K562 (cell line): ENCODE data around the gene CXCL1. TPM values are rescaled to one million over a fixed set of nuclear protein-coding genes. Genes with fewer than 3 reads are reported as not detected.

ENCODE experiments used
- ATAC-seq: fragments of 200-7000 bp; cut with Tn5 transposase; 3 replicates; pipeline ENCODE4 v1.9.1; 2020; ENCODE audit warnings: moderate library complexity
- BruUV-seq: library from RNA; stranded (reverse); fragments of 400-500 nt; replicated peaks from 2 replicates; lab custom pipeline; 2021; lab: Mats Ljungman, UMichigan
- CTCF ChIA-PET: fragments of 300-600 bp; formaldehyde crosslinking; extraction: SDS; loops from one replicate; lab custom pipeline; 2021; ENCODE audit warnings: low intra/inter-chr PET ratio; lab: Yijun Ruan, JAX
- POLR2A ChIA-PET: fragments of 300-600, 350-650 bp; sonication (Branson Sonifier 250); formaldehyde crosslinking; extraction: SDS; loops from one replicate; lab custom pipeline; 2021; ENCODE audit warnings: antibody characterized with exemption, inconsistent platforms; lab: Yijun Ruan, JAX
- DNase-seq, 4 experiments: peaks; one replicate each; pipeline versions ENCODE4 v3.0.0 to v3.0.0-alpha.2; 2011 to 2018; ENCODE audit warnings: low spot score in 3 of 4, mixed read lengths in 3 of 4; ENCODE audit errors: extremely low read depth in 1 of 4
- FAIRE-seq: peaks from 2 replicates; lab custom pipeline; 2011; peaks lifted over from hg19 to GRCh38; lab: Jason Lieb, UNC
- H2AFZ ChIP-seq: 2 replicates; pipeline ENCODE4 v1.6.0; 2011; ENCODE audit warnings: low read depth, low read length, control low read depth, inconsistent platforms
- H3K27ac ChIP-seq: fragments of 200-600 bp; 3 replicates; pipeline ENCODE4 v1.8.0; 2011; ENCODE audit warnings: low read depth, mild to moderate bottlenecking, control low read depth, inconsistent platforms, low read length, moderate library complexity, mixed read lengths; ENCODE audit errors: extremely low read depth
- H3K27me3 ChIP-seq, 2 experiments: fragments of 300-600 bp in 1 of 2; 2 replicates in 1 of 2; 3 replicates in 1 of 2; pipeline versions ENCODE4 v1.6.0 to v1.8.0; 2011; ENCODE audit warnings: inconsistent platforms in 2 of 2, low read length in 2 of 2, mild to moderate bottlenecking in 1 of 2, mixed read lengths in 1 of 2, moderate library complexity in 1 of 2; ENCODE audit not compliant: control insufficient read depth in 2 of 2, insufficient read depth in 2 of 2
- H3K36me3 ChIP-seq: fragments of 300-600 bp; 3 replicates; pipeline ENCODE4 v1.8.0; 2011; ENCODE audit warnings: mild to moderate bottlenecking, low read length, inconsistent platforms; ENCODE audit not compliant: control insufficient read depth, insufficient read depth
- H3K4me1 ChIP-seq, 2 experiments: fragments of 200-600 bp in 1 of 2; replicated peaks in 1 of 2; 2 replicates in 1 of 2; 3 replicates in 1 of 2; pipeline versions ENCODE4 v1.5.1 to v1.8.0; 2011; ENCODE audit warnings: inconsistent platforms in 2 of 2, low read length in 2 of 2, mild to moderate bottlenecking in 1 of 2, mixed read lengths in 1 of 2, moderate library complexity in 1 of 2; ENCODE audit not compliant: control insufficient read depth in 2 of 2, insufficient read depth in 2 of 2
- H3K4me2 ChIP-seq: 2 replicates; pipeline ENCODE4 v1.6.1; 2011; ENCODE audit warnings: low read length, control low read depth, inconsistent platforms, mixed read lengths; ENCODE audit not compliant: insufficient read depth
- H3K4me3 ChIP-seq: fragments of 200-600 bp; sonication (generic), shearing (Covaris generic); 2 replicates; pipeline ENCODE4 v1.5.1; 2016; ENCODE audit warnings: control low read depth, inconsistent platforms
- H3K79me2 ChIP-seq: fragments of 200-600 bp; 3 replicates; pipeline ENCODE4 v1.8.0; 2011; ENCODE audit warnings: low read length, inconsistent platforms; ENCODE audit not compliant: control insufficient read depth, insufficient read depth
- H3K9ac ChIP-seq, 2 experiments: 2 replicates each; pipeline versions ENCODE4 v1.6.0 to v1.6.1; 2011; ENCODE audit warnings: low read depth in 2 of 2, low read length in 2 of 2, control low read depth in 1 of 2, inconsistent platforms in 1 of 2, mild to moderate bottlenecking in 1 of 2, mixed read lengths in 1 of 2; ENCODE audit not compliant: insufficient read depth in 1 of 2
- H3K9me1 ChIP-seq: one replicate; pipeline ENCODE4 v1.6.0; 2011; ENCODE audit warnings: inconsistent platforms, mild to moderate bottlenecking, low read length, moderate library complexity; ENCODE audit not compliant: control insufficient read depth, insufficient read depth
- H3K9me3 ChIP-seq: replicated peaks from 2 replicates; pipeline ENCODE4 v1.5.1; 2011; ENCODE audit warnings: low read depth, low read length, inconsistent platforms; ENCODE audit not compliant: control insufficient read depth, insufficient read depth
- H4K20me1 ChIP-seq: replicated peaks from 2 replicates; pipeline ENCODE4 v1.6.1; 2011; ENCODE audit warnings: low read length, inconsistent platforms, mixed read lengths; ENCODE audit not compliant: control insufficient read depth, insufficient read depth
- PHF21A ChIP-seq: fragments of 450-650 bp; IDR thresholded peaks from 2 replicates; pipeline ENCODE4 v1.6.1; 2017; ENCODE audit warnings: low read depth, borderline replicate concordance
- ZNF12 ChIP-seq: sonication (generic); formaldehyde crosslinking; IDR thresholded peaks from 2 replicates; pipeline ENCODE4 v1.4.0; 2020; ENCODE audit warnings: mild to moderate bottlenecking, missing genetic modification reagents
- ZNF24 ChIP-seq: fragments of 450-650 bp; IDR thresholded peaks from 2 replicates; pipeline ENCODE4 v1.6.1; 2016
- ZNF347 ChIP-seq: fragments of 450-650 bp; formaldehyde crosslinking; IDR thresholded peaks from 2 replicates; pipeline ENCODE4 v1.4.0; 2020; ENCODE audit warnings: low read depth, mild to moderate bottlenecking, moderate library complexity
- WGBS: fragments of 100-300 bp; shearing (Covaris generic); methylation state at CpG from one replicate; pipeline ENCODE4 v1.1.6; 2016; ENCODE audit warnings: low coverage, mixed read lengths; ENCODE audit not compliant: insufficient coverage; ENCODE audit errors: missing lambda C conversion rate; 5-methylcytosine and 5-hydroxymethylcytosine counted together
- in situ Hi-C: fragments of 300-500 bp; cut with MboI; formaldehyde crosslinking; loops from 4 replicates; pipeline ENCODE4 v1.15.0; 2018; ENCODE audit warnings: inconsistent platforms, mixed read lengths
- intact Hi-C: fragments of 100-400 bp; cut with micrococcal nuclease; formaldehyde crosslinking; loops from 2 replicates; pipeline ENCODE4 v1.14.2; 2022
- polyA plus RNA-seq, 8 experiments: library from polyadenylated mRNA; depleted of rRNA in 4 of 8; stranded (reverse) in 5 of 8; unstranded in 3 of 8; fragments of >200 nt; fragmentation: Nextera tagmentation in 2 of 8; fragmentation: Illumina TruSeq in 1 of 8; extraction: Ambion mirVana in 2 of 8; extraction: Trizol in 1 of 8; gene quantifications; 2 replicates each; pipeline versions ENCODE4 v1.2.1 to v1.2.3, GENCODE V29; 2011 to 2014; ENCODE audit warnings: inconsistent platforms in 1 of 8, missing spikeins in 1 of 8
- total RNA-seq, 7 experiments: library from RNA; depleted of rRNA in 6 of 7; stranded (reverse); fragments of >200 nt in 6 of 7; fragmentation: Illumina TruSeq in 2 of 7; extraction: Trizol in 2 of 7; gene quantifications; 2 replicates each; pipeline versions ENCODE4 v1.2.1 to v1.2.3, GENCODE V29; 2011 to 2021; ENCODE audit warnings: low replicate concordance in 1 of 7

The CXCL1 gene
- total and polyA plus RNA-seq, 9 of the 15 experiments (the other 6 are each of a cell fraction or from before 2014, with no cell fraction given) = 0.07 to 2.2 (median 0.32) TPM; not detected in 3

DNA sequence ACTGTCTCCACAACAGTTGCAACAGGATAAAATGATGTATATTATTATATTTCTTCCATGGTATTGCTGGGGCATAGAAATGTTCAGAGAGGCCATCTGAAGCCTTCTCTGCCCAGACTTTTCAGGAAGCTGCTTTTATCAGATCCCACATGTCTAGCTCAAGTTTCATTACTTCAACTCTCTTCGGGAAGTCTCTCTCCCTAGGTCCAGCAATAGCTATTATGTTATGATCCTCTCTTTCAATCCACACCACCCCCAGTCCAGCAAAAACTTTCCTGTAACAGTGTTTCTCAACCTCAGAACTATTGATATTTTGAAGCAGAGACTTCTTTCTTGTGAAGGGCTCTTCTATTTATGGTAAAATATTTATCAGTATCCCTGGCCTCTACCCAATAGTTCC, 44.9 kb downstream of the CXCL1 start:
- WGBS = 5% methylated on average over 1 of the region's 1 CpG
- H3K9me1 ChIP-seq = no peaks in the 10 kb centered on the region

GRCh38 chr4:73916172-73916925, 47.2 kb downstream of the CXCL1 start:
- ChIA-PET POLR2A (no interaction called here), CTCF (no interaction called here)
- no TSS peak for BruUV-seq
- H3K79me2 ChIP-seq = no peaks in the 10 kb centered on the region
- 89% methylated on average over 1 of the region's 1 CpG for WGBS
- peaks cover 0 to 2% of the 10 kb centered on the region in 2 experiments; a peak in 1 of 5 replicates for H3K4me1 ChIP-seq
- in situ Hi-C loops (no loop called here), intact Hi-C loops (loop anchor here (10.0 kb wide), 1 partner anchor 342 kb away; no protein-coding TSS in a partner anchor)
- TF ChIP-seq ZNF347 (CRISPR knock-in tag) (no peak), ZNF12 (0 out of 2 replicates have a peak, but pooled peaks have one; percentile 27)
- no peaks in the 10 kb centered on the region for H3K36me3 ChIP-seq
- no peak overlapping the region for H2AFZ ChIP-seq
- no peak for FAIRE-seq
- no peaks in the 10 kb centered on the region for H3K9me1 ChIP-seq
- DNase-seq = no peak
- H3K27me3 ChIP-seq = no peaks in the 10 kb centered on the region
- H3K9me3 ChIP-seq = no peaks in the 10 kb centered on the region
- no peak overlapping the region for H3K9ac ChIP-seq
- H3K4me2 ChIP-seq = no peak overlapping the region
- no peak for ATAC-seq
- no peak overlapping the region for H3K4me3 ChIP-seq
- no peak overlapping the region for H3K27ac ChIP-seq
- no peaks in the 10 kb centered on the region for H4K20me1 ChIP-seq

More for the DNA sequence above, 44.9 kb downstream of the CXCL1 start:
- no peaks in the 10 kb centered on the region for H3K27me3 ChIP-seq
- no TSS peak for BruUV-seq
- no peaks in the 10 kb centered on the region for H4K20me1 ChIP-seq
- peaks cover 0 to 2% of the 10 kb centered on the region in 2 experiments; a peak in 1 of 5 replicates for H3K4me1 ChIP-seq
- TF ChIP-seq ZNF24 = peak; percentile 23; the same call in 1 of the 2 replicates
- TF ChIP-seq PHF21A = no peak
- H3K79me2 ChIP-seq = no peaks in the 10 kb centered on the region
- no peaks in the 10 kb centered on the region for H3K9me3 ChIP-seq
- no peak overlapping the region for H3K9ac ChIP-seq
- ATAC-seq (no peak), DNase-seq (peak in 1 of 4 experiments; percentile 6), FAIRE-seq (no peak)
- ChIA-PET POLR2A (no interaction called here), CTCF (no interaction called here)
- H3K36me3 ChIP-seq = no peaks in the 10 kb centered on the region
- H3K27ac ChIP-seq = no peak overlapping the region
- H2AFZ ChIP-seq = peak overlapping the region; percentile 37; the same call in 1 of the 2 replicates
- no peak overlapping the region for H3K4me3 ChIP-seq
- in situ Hi-C loops = no loop called here
- H3K4me2 ChIP-seq = no peak overlapping the region
- intact Hi-C loops = loop anchor here (10.0 kb wide), 1 partner anchor 339 kb away; no protein-coding TSS in a partner anchor
